Activated naive CD8-positive, alpha-beta T cell treated with anti-CD3 and anti-CD28 coated beads for 36 hours (primary cell): ENCODE measurements around the gene FRMD5. TPM values are rescaled to one million over a fixed set of nuclear protein-coding genes. Genes with fewer than 3 reads are reported as not detected.

Experiments used
- DNase-seq: peaks from one replicate; pipeline ENCODE4 v3.0.0; 2021
- H3K27ac Mint-ChIP-seq: one replicate; pipeline ENCODE4 v1.8.0; 2022; ENCODE audit warnings: mild to moderate bottlenecking, moderate library complexity, mixed read lengths
- H3K27me3 Mint-ChIP-seq: one replicate; pipeline ENCODE4 v1.8.0; 2022; ENCODE audit warnings: mild to moderate bottlenecking, mixed read lengths
- H3K36me3 Mint-ChIP-seq: one replicate; pipeline ENCODE4 v1.8.0; 2021; ENCODE audit warnings: mild to moderate bottlenecking, mixed read lengths
- H3K4me1 Mint-ChIP-seq: one replicate; pipeline ENCODE4 v1.8.0; 2021; ENCODE audit warnings: mixed read lengths
- H3K4me3 Mint-ChIP-seq: one replicate; pipeline ENCODE4 v1.8.0; 2022; ENCODE audit warnings: mild to moderate bottlenecking, moderate library complexity, mixed read lengths
- H3K9me3 Mint-ChIP-seq: one replicate; pipeline ENCODE4 v1.8.0; 2022; ENCODE audit warnings: mixed read lengths
- total RNA-seq, 2 experiments: library from RNA; stranded (reverse); gene quantifications; one replicate each; pipeline ENCODE4 v1.2.3, GENCODE V29; 2021

FRMD5 gene
- total RNA-seq, 2 experiments from 2014 or later = 0.42 to 0.56 TPM

DNA sequence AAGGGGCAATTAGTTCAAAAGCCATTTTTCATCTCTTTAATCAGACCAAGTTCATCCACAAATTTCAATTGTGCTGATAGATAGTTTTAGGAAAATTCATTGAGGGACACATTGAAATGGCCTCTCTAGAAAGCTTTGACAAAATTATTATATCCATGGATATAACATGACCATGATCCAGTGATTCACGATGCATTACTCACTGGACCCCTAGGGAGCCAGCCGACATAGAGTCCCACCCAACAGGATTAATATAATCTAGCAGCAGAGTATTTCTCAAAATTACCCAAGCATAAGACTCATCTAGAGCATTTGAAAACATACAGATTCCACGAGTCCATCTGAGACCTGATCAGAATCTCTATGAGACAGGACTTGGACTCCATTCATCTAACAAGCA lies 100.3 kb downstream of the FRMD5 start:
- H3K4me1 Mint-ChIP-seq = no peaks in the 10 kb centered on the region
- no peaks in the 10 kb centered on the region for H3K9me3 Mint-ChIP-seq
- no peaks in the 10 kb centered on the region for H3K36me3 Mint-ChIP-seq

GRCh38 chr15:44093836-44094235 lies 101.2 kb downstream of the FRMD5 start:
- Mint-ChIP-seq H3K27me3 (peaks cover 10% of the 10 kb centered on the region), H3K27ac (no peak overlapping the region), H3K36me3 (no peaks in the 10 kb centered on the region), H3K4me1 (no peaks in the 10 kb centered on the region), H3K4me3 (no peak overlapping the region), H3K9me3 (no peaks in the 10 kb centered on the region)
- DNase-seq = no peak

More for the DNA sequence above, 100.3 kb downstream of the FRMD5 start:
- H3K4me3 Mint-ChIP-seq = no peak overlapping the region
- H3K27me3 Mint-ChIP-seq = peaks cover 10% of the 10 kb centered on the region
- H3K27ac Mint-ChIP-seq = no peak overlapping the region
- DNase-seq = no peak

DNA sequence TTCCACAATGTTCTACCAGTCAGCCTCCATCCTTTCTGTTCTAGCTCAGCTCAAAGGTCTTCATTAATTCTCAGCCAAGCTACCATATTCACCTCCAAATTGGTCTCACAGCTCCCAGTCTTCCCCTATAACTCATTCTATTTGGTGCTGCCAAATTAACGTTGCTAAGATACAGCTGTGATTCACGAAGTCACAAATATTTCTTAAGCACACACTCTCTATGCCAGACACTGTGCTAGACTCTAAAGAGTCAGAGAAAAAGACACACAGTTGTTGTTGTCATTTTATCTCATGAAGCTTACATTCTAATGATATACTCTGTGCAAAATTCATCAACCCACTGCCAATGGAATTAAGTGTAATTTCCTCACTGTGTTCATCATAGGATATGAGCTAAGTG lies 102.8 kb downstream of the FRMD5 start:
- Mint-ChIP-seq H3K36me3 (no peaks in the 10 kb centered on the region), H3K9me3 (no peaks in the 10 kb centered on the region), H3K4me3 (no peak overlapping the region), H3K27me3 (peaks cover 10% of the 10 kb centered on the region), H3K27ac (no peak overlapping the region), H3K4me1 (no peaks in the 10 kb centered on the region)
- DNase-seq = no peak

DNA sequence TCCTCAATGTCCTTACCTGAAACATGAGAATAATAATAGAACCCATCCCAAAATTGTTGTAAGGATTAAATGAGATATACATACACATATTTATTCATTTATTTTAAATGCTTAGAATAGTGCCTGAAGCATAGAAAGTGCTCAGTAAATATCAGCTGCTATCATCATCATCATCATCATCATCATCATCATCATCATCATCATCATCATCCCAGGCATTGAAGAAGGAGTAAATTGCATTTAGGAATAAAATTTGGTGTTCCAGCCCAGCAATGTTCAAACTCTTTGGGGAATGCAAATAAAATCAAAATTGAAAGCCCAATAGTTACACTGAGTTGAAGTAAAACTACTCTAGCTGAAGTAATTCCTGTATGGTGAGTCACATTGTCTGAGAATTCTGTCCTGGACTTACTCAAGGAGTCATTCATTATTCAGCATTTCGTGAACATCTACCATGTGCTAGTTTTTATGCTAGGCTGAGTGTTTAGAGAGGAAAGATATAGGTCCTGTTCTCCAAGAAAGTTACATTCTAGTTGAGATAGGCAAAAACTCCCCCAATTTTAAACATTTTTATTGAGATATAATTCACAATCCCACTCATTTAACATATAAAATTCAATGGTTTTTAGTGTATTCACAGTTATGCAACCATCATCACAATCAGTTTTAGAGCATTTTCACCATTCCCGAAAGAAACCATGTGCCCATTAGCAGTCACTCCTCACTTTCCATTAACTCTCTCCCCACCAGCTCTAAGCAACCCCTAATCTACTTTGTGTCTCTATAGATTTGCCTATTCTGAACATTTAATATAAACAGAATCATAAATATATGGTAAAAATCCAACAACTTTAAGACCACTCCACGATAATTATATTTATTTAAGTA lies 107.2 kb downstream of the FRMD5 start:
- no peaks in the 10 kb centered on the region for H3K36me3 Mint-ChIP-seq
- no peaks in the 10 kb centered on the region for H3K4me1 Mint-ChIP-seq
- peaks cover 13% of the 10 kb centered on the region for H3K27me3 Mint-ChIP-seq
- H3K9me3 Mint-ChIP-seq = no peaks in the 10 kb centered on the region
- DNase-seq = no peak
- H3K27ac Mint-ChIP-seq = no peak overlapping the region
- H3K4me3 Mint-ChIP-seq = no peak overlapping the region

DNA sequence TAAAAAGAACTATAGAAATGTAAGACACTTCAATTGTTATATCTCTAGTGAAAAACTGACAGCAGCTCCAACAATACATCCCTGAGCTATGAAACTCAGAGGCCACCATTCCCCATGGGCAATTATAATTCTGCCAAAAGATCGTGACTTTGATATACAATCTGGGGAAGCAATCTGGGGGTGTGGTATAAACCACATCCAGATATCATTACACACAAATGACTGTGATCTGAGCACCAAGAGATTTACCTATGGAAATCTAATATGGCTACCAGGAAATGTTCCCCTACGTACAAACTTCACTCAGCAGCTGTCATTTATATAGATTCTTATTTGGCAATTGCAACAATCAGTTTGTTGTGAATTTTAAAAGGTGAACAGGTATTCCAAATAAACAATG lies 110.3 kb downstream of the FRMD5 start:
- H3K27me3 Mint-ChIP-seq = peaks cover 29% of the 10 kb centered on the region

DNA sequence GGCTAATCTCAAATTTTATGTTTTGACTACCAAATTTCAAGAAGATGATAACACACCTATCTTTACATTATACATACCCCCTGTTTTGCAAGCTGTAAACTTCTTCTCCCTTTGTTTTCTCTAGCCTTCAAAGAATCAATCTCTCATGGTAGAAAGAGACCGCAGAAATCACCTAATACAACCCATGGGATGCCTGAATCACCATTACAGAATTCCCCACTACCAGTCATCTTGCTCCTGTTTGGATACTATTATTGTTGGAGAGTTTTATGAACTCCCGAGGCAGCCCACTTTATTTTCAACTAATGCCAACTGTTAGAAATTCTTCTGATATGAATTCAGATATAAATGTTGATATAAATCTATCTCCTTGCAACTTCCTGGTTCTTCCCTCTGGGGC lies 110.9 kb downstream of the FRMD5 start:
- no peaks in the 10 kb centered on the region for H3K36me3 Mint-ChIP-seq
- H3K9me3 Mint-ChIP-seq = peaks cover 2% of the 10 kb centered on the region
- no peaks in the 10 kb centered on the region for H3K4me1 Mint-ChIP-seq
- peaks cover 35% of the 10 kb centered on the region for H3K27me3 Mint-ChIP-seq
- no peak overlapping the region for H3K4me3 Mint-ChIP-seq
- no peak overlapping the region for H3K27ac Mint-ChIP-seq
- DNase-seq = no peak

More for the DNA sequence above, 110.3 kb downstream of the FRMD5 start:
- Mint-ChIP-seq H3K36me3 (no peaks in the 10 kb centered on the region), H3K27ac (no peak overlapping the region), H3K4me3 (no peak overlapping the region), H3K9me3 (no peaks in the 10 kb centered on the region), H3K4me1 (no peaks in the 10 kb centered on the region)
- no peak for DNase-seq

DNA sequence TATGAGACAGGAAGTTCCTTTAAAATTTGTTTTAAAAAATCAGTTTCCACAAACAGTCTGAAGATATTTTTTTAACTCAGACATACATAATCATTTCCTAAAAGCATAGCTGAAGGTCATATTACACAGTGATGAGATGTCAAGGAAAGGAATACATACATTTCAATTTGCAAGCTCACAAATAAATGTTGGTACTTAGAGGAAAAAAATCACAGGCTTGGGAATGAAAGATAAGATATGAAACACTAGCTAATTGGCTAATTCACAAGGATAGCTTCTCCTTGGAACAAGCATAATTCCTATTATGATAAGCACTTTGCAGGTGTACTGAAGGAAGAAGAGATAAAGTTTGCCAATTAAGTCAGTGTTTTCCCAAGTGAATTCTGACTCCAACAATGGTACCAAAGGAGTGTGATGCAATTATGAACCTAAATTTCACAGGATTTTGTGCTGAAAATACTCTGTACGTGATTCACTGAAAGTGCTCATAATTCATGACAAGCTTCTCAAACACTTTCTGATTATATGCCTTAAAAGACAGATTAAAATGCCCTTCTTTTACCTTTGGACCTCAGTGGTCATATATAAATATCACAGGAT lies 112.4 kb downstream of the FRMD5 start:
- H3K9me3 Mint-ChIP-seq = peaks cover 2% of the 10 kb centered on the region

DNA sequence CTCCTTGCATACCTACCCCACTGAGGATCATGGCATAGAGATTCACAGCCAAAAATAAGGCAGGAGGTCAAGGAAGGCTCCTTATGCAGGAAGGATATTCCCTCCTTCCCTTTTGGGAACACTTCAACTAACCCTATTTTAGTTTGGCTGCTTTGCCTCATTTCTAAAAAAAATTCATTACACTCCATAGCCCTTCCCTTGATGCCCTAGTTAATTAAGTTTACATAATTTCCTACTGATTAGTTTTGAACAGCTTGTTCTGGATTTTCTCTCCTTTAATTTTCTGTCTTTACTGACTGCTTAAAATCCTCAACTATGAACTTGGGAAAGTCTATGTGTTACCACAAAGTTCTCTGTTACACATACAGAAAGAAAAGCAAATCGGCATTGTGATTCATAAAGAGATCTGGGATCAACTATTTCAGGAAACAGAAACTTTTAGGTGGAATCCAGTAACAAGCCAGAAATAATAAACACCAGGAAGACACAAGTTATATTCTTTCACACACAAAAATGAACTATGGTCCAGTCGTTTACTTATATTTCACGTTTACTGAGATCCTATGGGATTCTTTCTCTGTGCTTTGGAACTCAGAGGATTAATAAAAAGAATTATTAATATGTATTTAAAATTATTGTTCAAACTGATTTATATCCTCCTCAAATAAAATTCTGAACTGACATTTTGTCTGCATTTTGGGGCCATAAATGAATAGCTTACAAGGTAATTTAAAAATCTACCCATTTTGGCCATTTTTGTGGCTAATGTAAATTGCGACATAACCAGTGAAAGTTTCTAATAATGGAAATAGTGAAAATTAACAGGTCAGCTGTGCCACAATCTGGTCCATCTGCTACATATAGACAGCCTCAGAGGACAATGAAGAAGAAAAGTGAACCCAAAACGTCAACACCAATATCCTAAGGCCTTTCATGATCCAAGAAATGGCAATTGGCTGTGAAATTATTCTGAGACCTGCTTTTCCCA lies 113.8 kb downstream of the FRMD5 start:
- no peak for DNase-seq
- Mint-ChIP-seq H3K4me1 (no peaks in the 10 kb centered on the region), H3K4me3 (no peak overlapping the region), H3K27me3 (peaks cover 48% of the 10 kb centered on the region), H3K9me3 (peaks cover 2% of the 10 kb centered on the region), H3K36me3 (no peaks in the 10 kb centered on the region), H3K27ac (no peak overlapping the region)

More for the DNA sequence above, 112.4 kb downstream of the FRMD5 start:
- H3K27ac Mint-ChIP-seq = no peak overlapping the region
- no peak overlapping the region for H3K4me3 Mint-ChIP-seq
- H3K4me1 Mint-ChIP-seq = no peaks in the 10 kb centered on the region
- no peak for DNase-seq
- no peaks in the 10 kb centered on the region for H3K36me3 Mint-ChIP-seq
- H3K27me3 Mint-ChIP-seq = peaks cover 45% of the 10 kb centered on the region

GRCh38 chr15:44075535-44075934 lies 119.5 kb downstream of the FRMD5 start:
- Mint-ChIP-seq H3K27ac (no peak overlapping the region), H3K4me1 (no peaks in the 10 kb centered on the region), H3K36me3 (no peaks in the 10 kb centered on the region), H3K4me3 (no peak overlapping the region), H3K27me3 (peaks cover 38% of the 10 kb centered on the region), H3K9me3 (peaks cover 3% of the 10 kb centered on the region)
- DNase-seq = no peak

- H3K4me1 Mint-ChIP-seq = peaks cover 5% of the 10 kb centered on the region
- DNase-seq = no peak
- no peak overlapping the region for H3K27ac Mint-ChIP-seq
- H3K9me3 Mint-ChIP-seq = no peaks in the 10 kb centered on the region
- H3K4me3 Mint-ChIP-seq = no peak overlapping the region
- no peaks in the 10 kb centered on the region for H3K36me3 Mint-ChIP-seq
- peaks cover 30% of the 10 kb centered on the region for H3K27me3 Mint-ChIP-seq
Measured at GRCh38 chr15:44069489-44069888, 125.6 kb downstream of the FRMD5 start.

GRCh38 chr15:44068347-44068746 lies 126.7 kb downstream of the FRMD5 start:
- Mint-ChIP-seq H3K4me3 (no peak overlapping the region), H3K27ac (no peak overlapping the region), H3K4me1 (peaks cover 5% of the 10 kb centered on the region), H3K36me3 (no peaks in the 10 kb centered on the region), H3K27me3 (peaks cover 30% of the 10 kb centered on the region), H3K9me3 (no peaks in the 10 kb centered on the region)
- no peak for DNase-seq

DNA sequence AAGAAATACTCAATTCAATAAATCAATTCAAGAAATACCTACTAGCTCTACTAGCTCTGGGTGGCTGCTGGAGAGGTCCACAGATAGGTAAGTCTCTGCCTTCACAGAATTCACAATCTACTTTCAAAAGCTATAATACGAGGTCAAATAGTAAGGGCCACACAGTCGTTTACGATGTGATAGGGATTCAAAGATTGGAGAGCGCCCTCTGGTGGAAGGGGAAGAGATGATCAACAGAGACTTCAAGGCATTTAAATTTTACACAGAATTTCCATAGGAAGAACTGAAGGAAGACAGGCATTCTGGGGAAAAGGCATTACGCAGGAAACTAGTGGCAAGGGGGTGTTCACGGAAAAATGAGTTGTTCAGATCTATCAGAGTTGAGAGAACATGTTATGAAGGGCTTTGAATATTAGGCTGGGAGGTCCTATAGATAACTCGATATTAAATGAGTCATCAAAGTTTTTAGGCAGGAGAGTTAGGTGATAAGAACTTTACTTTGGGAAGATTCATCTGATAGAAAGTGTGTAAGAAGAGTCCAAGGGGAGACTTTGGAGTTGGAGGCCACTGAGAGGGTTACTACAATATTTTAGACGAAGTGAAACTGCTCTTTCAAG lies 128.8 kb downstream of the FRMD5 start:
- Mint-ChIP-seq H3K4me3 (no peak overlapping the region), H3K27ac (no peak overlapping the region), H3K27me3 (peaks cover 30% of the 10 kb centered on the region), H3K36me3 (no peaks in the 10 kb centered on the region), H3K4me1 (peaks cover 5% of the 10 kb centered on the region), H3K9me3 (no peaks in the 10 kb centered on the region)
- peak; percentile 48 for DNase-seq

- Mint-ChIP-seq H3K4me1 (peaks cover 5% of the 10 kb centered on the region), H3K27ac (no peak overlapping the region), H3K4me3 (no peak overlapping the region), H3K9me3 (no peaks in the 10 kb centered on the region), H3K27me3 (peaks cover 22% of the 10 kb centered on the region), H3K36me3 (no peaks in the 10 kb centered on the region)
- DNase-seq = no peak
Measured at GRCh38 chr15:44064706-44065105, 130.4 kb downstream of the FRMD5 start.

- DNase-seq = no peak
- Mint-ChIP-seq H3K4me1 (peaks cover 4% of the 10 kb centered on the region), H3K36me3 (no peaks in the 10 kb centered on the region), H3K4me3 (no peak overlapping the region), H3K27ac (no peak overlapping the region), H3K27me3 (peaks cover 28% of the 10 kb centered on the region), H3K9me3 (no peaks in the 10 kb centered on the region)
Measured at GRCh38 chr15:44058126-44058525, 136.9 kb downstream of the FRMD5 start.
